ENCODE measurements around the gene EPGN. TPM values are rescaled to one million over a fixed set of nuclear protein-coding genes. Genes with fewer than 3 reads are reported as not detected.
"Not testable (repeated sequence)": the region's sequence is repeated elsewhere in the genome, so short reads cannot be mapped to it uniquely, and the experiment has no call there.

EPGN gene
- total RNA-seq, 2 experiments from 2014 or later: not detected

GRCh38 chr4:74327762-74328161, 19.5 kb downstream of the EPGN start:
- no peak overlapping the region for H3K4me3 Mint-ChIP-seq
- intact Hi-C loops (cut with micrococcal nuclease): no loop called here
- CTCF ChIA-PET: no interaction called here
- no peaks in the 10 kb centered on the region for H3K9me3 Mint-ChIP-seq
- peaks cover 27% of the 10 kb centered on the region for H3K27me3 Mint-ChIP-seq (ENCODE audit: low read depth)
- H3K4me1 Mint-ChIP-seq (ENCODE audit: low read depth): no peaks in the 10 kb centered on the region
- no peak for DNase-seq
- no peaks in the 10 kb centered on the region for H3K36me3 Mint-ChIP-seq (ENCODE audit: low read depth)
- H3K27ac Mint-ChIP-seq: no peak overlapping the region

- H3K27ac Mint-ChIP-seq: no peak overlapping the region
- H3K27me3 Mint-ChIP-seq (ENCODE audit: low read depth): peaks cover 22% of the 10 kb centered on the region
- DNase-seq: no peak
- intact Hi-C loops (cut with micrococcal nuclease): no loop called here
- H3K4me1 Mint-ChIP-seq (ENCODE audit: low read depth): no peaks in the 10 kb centered on the region
- H3K36me3 Mint-ChIP-seq (ENCODE audit: low read depth): no peaks in the 10 kb centered on the region
- H3K4me3 Mint-ChIP-seq: no peak overlapping the region
- CTCF ChIA-PET: interaction anchor here (0.7 kb wide), 1 partner anchor 142 kb away, joined by 3 read pairs; no protein-coding TSS in a partner anchor
- no peaks in the 10 kb centered on the region for H3K9me3 Mint-ChIP-seq
Measured at GRCh38 chr4:74328501-74328900, 20.2 kb downstream of the EPGN start.

GRCh38 chr4:74329307-74329706, 21.0 kb downstream of the EPGN start:
- intact Hi-C loops (cut with micrococcal nuclease): no loop called here
- CTCF ChIA-PET: interaction anchor here (0.7 kb wide), 1 partner anchor 142 kb away, joined by 3 read pairs; no protein-coding TSS in a partner anchor
- Mint-ChIP-seq H3K4me3 (no peak overlapping the region), H3K4me1 (ENCODE audit: low read depth) (no peaks in the 10 kb centered on the region), H3K27ac (no peak overlapping the region), H3K9me3 (no peaks in the 10 kb centered on the region), H3K27me3 (ENCODE audit: low read depth) (peaks cover 20% of the 10 kb centered on the region), H3K36me3 (ENCODE audit: low read depth) (no peaks in the 10 kb centered on the region)
- no peak for DNase-seq

- no peak for DNase-seq
- intact Hi-C loops (cut with micrococcal nuclease): no loop called here
- Mint-ChIP-seq H3K27me3 (ENCODE audit: low read depth) (peaks cover 22% of the 10 kb centered on the region), H3K27ac (no peak overlapping the region), H3K36me3 (ENCODE audit: low read depth) (no peaks in the 10 kb centered on the region), H3K4me1 (ENCODE audit: low read depth) (no peaks in the 10 kb centered on the region), H3K9me3 (no peaks in the 10 kb centered on the region), H3K4me3 (no peak overlapping the region)
- CTCF ChIA-PET: no interaction called here
Measured at GRCh38 chr4:74330295-74330750, 22.1 kb downstream of the EPGN start.

GRCh38 chr4:74331252-74331651, 23.0 kb downstream of the EPGN start:
- peaks cover 22% of the 10 kb centered on the region for H3K27me3 Mint-ChIP-seq (ENCODE audit: low read depth)
- no peaks in the 10 kb centered on the region for H3K9me3 Mint-ChIP-seq
- no peaks in the 10 kb centered on the region for H3K4me1 Mint-ChIP-seq (ENCODE audit: low read depth)
- H3K4me3 Mint-ChIP-seq: no peak overlapping the region
- no peak for DNase-seq
- H3K27ac Mint-ChIP-seq: no peak overlapping the region
- intact Hi-C loops (cut with micrococcal nuclease): no loop called here
- CTCF ChIA-PET: interaction anchor here (1.7 kb wide), 1 partner anchor 12 kb away, joined by 4 read pairs; no protein-coding TSS in a partner anchor
- H3K36me3 Mint-ChIP-seq (ENCODE audit: low read depth): no peaks in the 10 kb centered on the region

GRCh38 chr4:74331944-74332343, 23.7 kb downstream of the EPGN start:
- Mint-ChIP-seq H3K4me1 (ENCODE audit: low read depth) (no peaks in the 10 kb centered on the region), H3K4me3 (no peak overlapping the region), H3K36me3 (ENCODE audit: low read depth) (no peaks in the 10 kb centered on the region), H3K27ac (no peak overlapping the region), H3K9me3 (no peaks in the 10 kb centered on the region), H3K27me3 (ENCODE audit: low read depth) (peaks cover 22% of the 10 kb centered on the region)
- intact Hi-C loops (cut with micrococcal nuclease): no loop called here
- DNase-seq: no peak
- CTCF ChIA-PET: interaction anchor here (1.7 kb wide), 1 partner anchor 12 kb away, joined by 4 read pairs; no protein-coding TSS in a partner anchor

- intact Hi-C loops (cut with micrococcal nuclease): no loop called here
- no peak for DNase-seq
- H3K4me3 Mint-ChIP-seq: no peak overlapping the region
- H3K27ac Mint-ChIP-seq: no peak overlapping the region
- CTCF ChIA-PET: no interaction called here
- H3K36me3 Mint-ChIP-seq (ENCODE audit: low read depth): no peaks in the 10 kb centered on the region
- H3K27me3 Mint-ChIP-seq (ENCODE audit: low read depth): peaks cover 12% of the 10 kb centered on the region
- no peaks in the 10 kb centered on the region for H3K4me1 Mint-ChIP-seq (ENCODE audit: low read depth)
- no peaks in the 10 kb centered on the region for H3K9me3 Mint-ChIP-seq
Measured at GRCh38 chr4:74334636-74335035, 26.4 kb downstream of the EPGN start.

- intact Hi-C loops (cut with micrococcal nuclease): no loop called here
- Mint-ChIP-seq H3K36me3 (ENCODE audit: low read depth) (no peaks in the 10 kb centered on the region), H3K27ac (no peak overlapping the region), H3K27me3 (ENCODE audit: low read depth) (peaks cover 14% of the 10 kb centered on the region), H3K4me3 (no peak overlapping the region), H3K4me1 (ENCODE audit: low read depth) (no peaks in the 10 kb centered on the region), H3K9me3 (no peaks in the 10 kb centered on the region)
- CTCF ChIA-PET: interaction anchor here (1.0 kb wide), 1 partner anchor 340 kb away, joined by 3 read pairs; no protein-coding TSS in a partner anchor
- DNase-seq: no peak
Measured at GRCh38 chr4:74335341-74336021, 27.2 kb downstream of the EPGN start.

- H3K27ac Mint-ChIP-seq: no peak overlapping the region
- H3K36me3 Mint-ChIP-seq (ENCODE audit: low read depth): peaks cover 2% of the 10 kb centered on the region
- no peak overlapping the region for H3K4me3 Mint-ChIP-seq
- DNase-seq: no peak
- CTCF ChIA-PET: interaction anchor here (0.6 kb wide), 1 partner anchor 35 kb away, joined by 5 read pairs; no protein-coding TSS in a partner anchor
- H3K27me3 Mint-ChIP-seq (ENCODE audit: low read depth): peaks cover 31% of the 10 kb centered on the region
- H3K4me1 Mint-ChIP-seq (ENCODE audit: low read depth): no peaks in the 10 kb centered on the region
- H3K9me3 Mint-ChIP-seq: peaks cover 13% of the 10 kb centered on the region
- intact Hi-C loops (cut with micrococcal nuclease): no loop called here
Measured at GRCh38 chr4:74338792-74339333, 30.6 kb downstream of the EPGN start.

GRCh38 chr4:74339501-74339900, 31.2 kb downstream of the EPGN start:
- no peak for DNase-seq
- H3K36me3 Mint-ChIP-seq (ENCODE audit: low read depth): peaks cover 3% of the 10 kb centered on the region
- intact Hi-C loops (cut with micrococcal nuclease): no loop called here
- CTCF ChIA-PET: no interaction called here
- H3K9me3 Mint-ChIP-seq: peaks cover 18% of the 10 kb centered on the region
- no peak overlapping the region for H3K4me3 Mint-ChIP-seq
- no peaks in the 10 kb centered on the region for H3K4me1 Mint-ChIP-seq (ENCODE audit: low read depth)
- no peak overlapping the region for H3K27ac Mint-ChIP-seq
- peaks cover 28% of the 10 kb centered on the region for H3K27me3 Mint-ChIP-seq (ENCODE audit: low read depth)

- CTCF ChIA-PET; H3K36me3 Mint-ChIP-seq (ENCODE audit: low read depth); intact Hi-C loops (cut with micrococcal nuclease); DNase-seq; H3K27ac Mint-ChIP-seq; H3K4me1 Mint-ChIP-seq (ENCODE audit: low read depth); H3K4me3 Mint-ChIP-seq: not testable (repeated sequence)
- Mint-ChIP-seq H3K9me3 (peaks cover 24% of the 10 kb centered on the region), H3K27me3 (ENCODE audit: low read depth) (peaks cover 32% of the 10 kb centered on the region)
Measured at GRCh38 chr4:74340421-74340820, 32.2 kb downstream of the EPGN start.

GRCh38 chr4:74344031-74344430, 35.8 kb downstream of the EPGN start:
- intact Hi-C loops (cut with micrococcal nuclease): no loop called here
- Mint-ChIP-seq H3K27me3 (ENCODE audit: low read depth) (peaks cover 39% of the 10 kb centered on the region), H3K9me3 (peaks cover 24% of the 10 kb centered on the region), H3K4me3 (no peak overlapping the region), H3K36me3 (ENCODE audit: low read depth) (peaks cover 3% of the 10 kb centered on the region), H3K27ac (no peak overlapping the region), H3K4me1 (ENCODE audit: low read depth) (no peaks in the 10 kb centered on the region)
- DNase-seq: no peak
- CTCF ChIA-PET: no interaction called here

GRCh38 chr4:74353858-74354257, 45.6 kb downstream of the EPGN start:
- intact Hi-C loops (cut with micrococcal nuclease): no loop called here
- Mint-ChIP-seq H3K9me3 (no peaks in the 10 kb centered on the region), H3K27ac (no peak overlapping the region), H3K4me3 (no peak overlapping the region), H3K4me1 (ENCODE audit: low read depth) (no peaks in the 10 kb centered on the region), H3K27me3 (ENCODE audit: low read depth) (peaks cover 2% of the 10 kb centered on the region), H3K36me3 (ENCODE audit: low read depth) (no peaks in the 10 kb centered on the region)
- CTCF ChIA-PET: no interaction called here
- no peak for DNase-seq

Measured in activated naive CD4-positive, alpha-beta T cell treated with anti-CD3 and anti-CD28 coated beads for 36 hours (primary cell).